H1 (cell line): ENCODE data around the gene CHST11. TPM values are rescaled to one million over a fixed set of nuclear protein-coding genes. Genes with fewer than 3 reads are reported as not detected.

ENCODE experiments used
- CTCF ChIA-PET: fragments of 300-600 bp; sonication (Branson Sonifier 250); formaldehyde crosslinking; loops from one replicate; lab custom pipeline; 2021; ENCODE audit not compliant: partially characterized antibody; lab: Charles Lee
- POLR2A ChIA-PET: fragments of 300-600 bp; sonication (Branson Sonifier 250); formaldehyde crosslinking; loops from one replicate; lab custom pipeline; 2021; ENCODE audit warnings: inconsistent platforms; ENCODE audit not compliant: partially characterized antibody; lab: Charles Lee
- DNase-seq, 2 experiments: peaks; one replicate each; pipeline versions ENCODE4 v3.0.0 to v3.0.0-alpha.2; 2010 to 2022; ENCODE audit warnings: low spot score in 2 of 2, low read depth in 1 of 2, mixed read lengths in 1 of 2
- FAIRE-seq: peaks from 2 replicates; lab custom pipeline; 2011; peaks lifted over from hg19 to GRCh38; lab: Jason Lieb, UNC
- H2AFZ ChIP-seq: 2 replicates; pipeline ENCODE4 v1.8.1; 2012; ENCODE audit warnings: low read length, inconsistent platforms
- H2AK5ac ChIP-seq: 2 replicates; pipeline ENCODE4 v1.6.1; 2013; ENCODE audit warnings: low read depth, low read length
- H2BK120ac ChIP-seq: replicated peaks from 2 replicates; pipeline ENCODE3; 2013; ENCODE audit warnings: low read depth, low read length, inconsistent platforms
- H2BK12ac ChIP-seq: 2 replicates; pipeline ENCODE4 v1.6.1; 2013; ENCODE audit warnings: low read depth, low read length
- H2BK15ac ChIP-seq: 2 replicates; pipeline ENCODE4 v1.6.1; 2013; ENCODE audit warnings: low read length
- H2BK20ac ChIP-seq: 2 replicates; pipeline ENCODE4 v1.6.1; 2013; ENCODE audit warnings: low read length
- H2BK5ac ChIP-seq: 2 replicates; pipeline ENCODE4 v1.6.1; 2013; ENCODE audit warnings: low read depth, low read length
- H3K14ac ChIP-seq: 2 replicates; pipeline ENCODE4 v1.6.1; 2013; ENCODE audit warnings: inconsistent platforms; ENCODE audit not compliant: insufficient read length
- H3K18ac ChIP-seq: 2 replicates; pipeline ENCODE4 v1.6.1; 2013; ENCODE audit warnings: low read length; ENCODE audit errors: extremely low read depth
- H3K23ac ChIP-seq: 2 replicates; pipeline ENCODE4 v1.6.1; 2013; ENCODE audit warnings: inconsistent platforms; ENCODE audit not compliant: insufficient read length
- H3K23me2 ChIP-seq: 2 replicates; pipeline ENCODE4 v1.6.1; 2013; ENCODE audit warnings: low read depth, low read length
- H3K27ac ChIP-seq: 2 replicates; pipeline ENCODE4 v1.6.1; 2011; ENCODE audit warnings: low read depth, low read length, inconsistent platforms
- H3K27me3 ChIP-seq, 4 experiments: replicated peaks in 1 of 4; 1 replicate in 1 of 4; 2 replicates in 3 of 4; pipeline versions ENCODE4 v1.6.1 to v1.8.1; 2011 to 2013; ENCODE audit warnings: low read length in 3 of 4, mild to moderate bottlenecking in 3 of 4, inconsistent platforms in 2 of 4, mixed read lengths in 2 of 4, moderate library complexity in 1 of 4; ENCODE audit not compliant: control insufficient read depth in 3 of 4, insufficient read depth in 3 of 4; ENCODE audit errors: extremely low read depth in 1 of 4
- H3K36me3 ChIP-seq, 4 experiments: 2 replicates each; pipeline versions ENCODE4 v1.6.1 to v1.8.1; 2011 to 2013; ENCODE audit warnings: mild to moderate bottlenecking in 4 of 4, low read length in 3 of 4, moderate library complexity in 2 of 4, control low read depth in 1 of 4, inconsistent platforms in 1 of 4; ENCODE audit not compliant: insufficient read depth in 4 of 4, control insufficient read depth in 2 of 4
- H3K4ac ChIP-seq: replicated peaks from 2 replicates; pipeline ENCODE3; 2013; ENCODE audit warnings: low read length, low read depth, mixed read lengths, inconsistent platforms; ENCODE audit not compliant: insufficient read length
- H3K4me1 ChIP-seq, 4 experiments: replicated peaks in 1 of 4; 1 replicate in 1 of 4; 2 replicates in 3 of 4; pipeline versions ENCODE4 v1.6.1 to v1.8.1; 2011 to 2013; ENCODE audit warnings: low read length in 3 of 4, inconsistent platforms in 2 of 4, mixed read lengths in 1 of 4; ENCODE audit not compliant: insufficient read depth in 4 of 4, control insufficient read depth in 3 of 4
- H3K4me2 ChIP-seq, 2 experiments: 2 replicates each; pipeline versions ENCODE4 v1.6.1 to v1.8.1; 2011 to 2013; ENCODE audit warnings: low read depth in 2 of 2, low read length in 2 of 2, control low read depth in 1 of 2, inconsistent platforms in 1 of 2, mild to moderate bottlenecking in 1 of 2; ENCODE audit not compliant: insufficient read depth in 1 of 2
- H3K4me3 ChIP-seq, 4 experiments: fragments of 200-600, 300-600 bp in 1 of 4; sonication (generic), shearing (Covaris generic), sonication (Bioruptor Twin) in 1 of 4; 2 replicates each; pipeline versions ENCODE4 v1.5.1 to v1.8.1; 2011 to 2016; ENCODE audit warnings: low read length in 4 of 4, low read depth in 3 of 4, control low read depth in 2 of 4, inconsistent platforms in 2 of 4, mild to moderate bottlenecking in 2 of 4, mixed read lengths in 1 of 4, moderate library complexity in 1 of 4; ENCODE audit not compliant: insufficient read depth in 2 of 4; ENCODE audit errors: extremely low read depth in 1 of 4
- H3K56ac ChIP-seq: replicated peaks from 2 replicates; pipeline ENCODE3; 2013; ENCODE audit warnings: low read depth, mild to moderate bottlenecking, mixed read lengths, low read length, inconsistent platforms; ENCODE audit not compliant: insufficient read length
- H3K79me1 ChIP-seq: 2 replicates; pipeline ENCODE4 v1.6.1; 2013; ENCODE audit warnings: low read depth, low read length, control low read depth
- H3K79me2 ChIP-seq, 2 experiments: 2 replicates each; pipeline versions ENCODE4 v1.6.1 to v1.8.1; 2012 to 2013; ENCODE audit warnings: low read length in 2 of 2, mild to moderate bottlenecking in 2 of 2, inconsistent platforms in 1 of 2; ENCODE audit not compliant: insufficient read depth in 2 of 2, control insufficient read depth in 1 of 2
- H3K9ac ChIP-seq, 4 experiments: replicated peaks in 1 of 4; 1 replicate in 1 of 4; 2 replicates in 3 of 4; pipeline versions ENCODE4 v1.6.1 to v1.8.1; 2011 to 2013; ENCODE audit warnings: low read depth in 3 of 4, low read length in 3 of 4, control low read depth in 2 of 4, mild to moderate bottlenecking in 2 of 4, moderate library complexity in 2 of 4, inconsistent platforms in 1 of 4; ENCODE audit errors: extremely low read depth in 1 of 4
- H3K9me3 ChIP-seq, 2 experiments: 2 replicates each; pipeline versions ENCODE4 v1.6.1 to v1.8.1; 2012 to 2013; ENCODE audit warnings: mild to moderate bottlenecking in 2 of 2, moderate library complexity in 2 of 2, control low read depth in 1 of 2, inconsistent platforms in 1 of 2, low read depth in 1 of 2, low read length in 1 of 2, mixed read lengths in 1 of 2; ENCODE audit not compliant: insufficient read depth in 2 of 2
- H4K20me1 ChIP-seq, 2 experiments: replicated peaks in 1 of 2; 2 replicates each; pipeline versions ENCODE3 to v1.8.1; 2011 to 2013; ENCODE audit warnings: inconsistent platforms in 2 of 2, low read length in 2 of 2, mild to moderate bottlenecking in 1 of 2; ENCODE audit not compliant: insufficient read depth in 2 of 2, control insufficient read depth in 1 of 2
- H4K5ac ChIP-seq: 2 replicates; pipeline ENCODE4 v1.6.1; 2013; ENCODE audit warnings: low read length, low read depth, mixed read lengths, inconsistent platforms; ENCODE audit not compliant: insufficient read length
- H4K8ac ChIP-seq: 2 replicates; pipeline ENCODE4 v1.8.0; 2013; ENCODE audit warnings: mild to moderate bottlenecking, moderate library complexity, low read length, inconsistent platforms; ENCODE audit not compliant: insufficient read depth; ENCODE audit errors: extremely low read depth
- H4K91ac ChIP-seq: replicated peaks from 2 replicates; pipeline ENCODE3; 2013; ENCODE audit warnings: low read length, mixed read lengths, inconsistent platforms; ENCODE audit not compliant: insufficient read length
- ATF2 ChIP-seq: IDR thresholded peaks from 2 replicates; pipeline ENCODE4 v1.6.1; 2012; ENCODE audit warnings: low read length, inconsistent platforms
- BRCA1 ChIP-seq: IDR thresholded peaks from 2 replicates; pipeline ENCODE4 v1.6.1; 2012; ENCODE audit warnings: low read depth, low read length, improper control_type of control experiment
- CBX8 ChIP-seq: fragments of 300-800, 300-1000 bp; sonication (generic); IDR thresholded peaks from 2 replicates; pipeline ENCODE4 v1.7.1; 2016; ENCODE audit warnings: low read depth, low read length, borderline replicate concordance
- CEBPB ChIP-seq: IDR thresholded peaks from 2 replicates; pipeline ENCODE4 v1.6.1; 2012; ENCODE audit warnings: low read depth, low read length
- CTBP2 ChIP-seq: IDR thresholded peaks from 2 replicates; pipeline ENCODE4 v1.7.0; 2011; ENCODE audit warnings: borderline replicate concordance, mild to moderate bottlenecking, moderate library complexity, mixed read lengths, low read length; ENCODE audit not compliant: insufficient read depth, insufficient read length
- KDM5A ChIP-seq: fragments of 200-600 bp; IDR thresholded peaks from 2 replicates; pipeline ENCODE4 v1.7.1; 2012; ENCODE audit warnings: mild to moderate bottlenecking, low read length, inconsistent platforms, mixed read lengths
- MAX ChIP-seq: IDR thresholded peaks from 2 replicates; pipeline ENCODE4 v1.6.1; 2012; ENCODE audit warnings: inconsistent platforms
- NRF1 ChIP-seq: IDR thresholded peaks from 2 replicates; pipeline ENCODE4 v1.6.1; 2011; ENCODE audit warnings: mild to moderate bottlenecking, low read depth, low read length, improper control_type of control experiment
- POLR2A ChIP-seq, 2 experiments: IDR thresholded peaks; 1 replicate in 1 of 2; 2 replicates in 1 of 2; pipeline ENCODE4 v1.6.1; 2011; ENCODE audit warnings: low read depth in 2 of 2, low read length in 2 of 2, mild to moderate bottlenecking in 2 of 2; ENCODE audit errors: control extremely low read depth in 1 of 2
- TCF12 ChIP-seq: IDR thresholded peaks from 2 replicates; pipeline ENCODE4 v1.6.1; 2011; ENCODE audit warnings: low read depth, mild to moderate bottlenecking, low read length
- USF2 ChIP-seq: IDR thresholded peaks from 2 replicates; pipeline ENCODE4 v1.6.1; 2011; ENCODE audit warnings: low read length, improper control_type of control experiment
- WGBS, 2 experiments: shearing (Covaris generic) in 1 of 2; methylation state at CpG; one replicate each; pipeline versions ENCODE4 v1.1.6 to v1.1.7; 2013 to 2015; ENCODE audit warnings: low lambda C conversion rate in 2 of 2, mixed read lengths in 2 of 2, inconsistent platforms in 1 of 2, low coverage in 1 of 2, missing lambda C conversion rate in 1 of 2; ENCODE audit not compliant: insufficient replicate concordance in 2 of 2, insufficient coverage in 1 of 2, insufficient read length in 1 of 2; ENCODE audit errors: extremely low coverage in 1 of 2, missing lambda C conversion rate in 1 of 2; 5-methylcytosine and 5-hydroxymethylcytosine counted together
- polyA plus RNA-seq, 7 experiments: library from polyadenylated mRNA; depleted of rRNA in 3 of 7; stranded (reverse) in 5 of 7; unstranded in 2 of 7; fragments of >200 nt in 5 of 7; fragments of 200-250 nt in 2 of 7; gene quantifications; 1 replicate in 5 of 7; 2 replicates in 1 of 7; 4 replicates in 1 of 7; pipeline versions ENCODE4 v1.2.1 to v1.2.3, GENCODE V29; 2011 to 2013; ENCODE audit warnings: missing spikeins in 2 of 7, mixed read lengths in 2 of 7
- total RNA-seq: library from RNA; stranded (reverse); fragmentation: NEBNext Ultra II Directional; extraction: Animal tissue kit (Norgen Biotek cat#: 25700); gene quantifications from 2 replicates; pipeline ENCODE4 v1.2.1, GENCODE V29; 2021

Gene CHST11
- total and polyA plus RNA-seq, 2 of the 8 experiments (the other 6 are each of a cell fraction or from before 2014, with no cell fraction given) = 14.4 to 20.8 TPM

- H2AFZ ChIP-seq = no peak overlapping the region
- no peaks in the 10 kb centered on the region; the same call in 1 of the 2 replicates for H3K79me1 ChIP-seq
- no peak overlapping the region for H4K91ac ChIP-seq
- H3K18ac ChIP-seq = no peak overlapping the region
- no peak overlapping the region for H3K4ac ChIP-seq
- no peak overlapping the region for H3K9ac ChIP-seq
- H3K4me2 ChIP-seq = no peak overlapping the region
- no peak overlapping the region for H3K14ac ChIP-seq
- DNase-seq (no peak), FAIRE-seq (no peak)
- H3K27ac ChIP-seq = no peak overlapping the region
- H2BK120ac ChIP-seq = no peak overlapping the region
- no peaks in the 10 kb centered on the region for H3K36me3 ChIP-seq
- ChIA-PET CTCF (interaction anchor here (1.5 kb wide), 1 partner anchor 91 kb away, joined by 3 read pairs; no protein-coding TSS in a partner anchor), POLR2A (no interaction called here)
- H4K5ac ChIP-seq = no peak overlapping the region
- H2BK20ac ChIP-seq = no peak overlapping the region
- no peaks in the 10 kb centered on the region for H3K9me3 ChIP-seq
- WGBS, 2 experiments = 93% methylated on average over 4 of the region's 4 CpGs; no CpG with 5 or more reads in 1 of the 2 experiments
- no peak overlapping the region for H3K23ac ChIP-seq
- H3K27me3 ChIP-seq = no peaks in the 10 kb centered on the region
- no peak overlapping the region for H2BK5ac ChIP-seq
- H3K79me2 ChIP-seq = no peaks in the 10 kb centered on the region
- no peak overlapping the region for H3K56ac ChIP-seq
- no peak overlapping the region for H4K8ac ChIP-seq
- H2BK15ac ChIP-seq = no peak overlapping the region
- no peaks in the 10 kb centered on the region for H3K23me2 ChIP-seq
- H3K4me3 ChIP-seq = no peak overlapping the region
- no peak overlapping the region for H2BK12ac ChIP-seq
- no peak overlapping the region for H2AK5ac ChIP-seq
- peaks cover 0 to 2% of the 10 kb centered on the region in 2 experiments for H4K20me1 ChIP-seq
- H3K4me1 ChIP-seq = no peaks in the 10 kb centered on the region
- no peak for TF ChIP-seq KDM5A
- no peak for TF ChIP-seq CBX8
- no peak for TF ChIP-seq BRCA1
- TF ChIP-seq NRF1 = no peak
- TF ChIP-seq MAX = no peak
- TF ChIP-seq TCF12 = no peak
- TF ChIP-seq CEBPB = no peak
- TF ChIP-seq ATF2 = no peak
- no peak for TF ChIP-seq CTBP2
- no peak for TF ChIP-seq POLR2A (IDR thresholded peaks at IDR 0.05; ENCODE audit: control extremely low read depth in 1 of 2, low read depth in 2 of 2, low read length in 2 of 2)
- TF ChIP-seq USF2 = no peak
Measured at GRCh38 chr12:104562763-104563162, 106.0 kb downstream of the CHST11 start.
